Glomerular endothelial cell (primary cell): ENCODE measurements around the gene SLC25A53. TPM values are rescaled to one million over a fixed set of nuclear protein-coding genes. Genes with fewer than 3 reads are reported as not detected.
A peak's percentile ranks its signal among the peaks of the same experiment; 100 is the strongest.

ENCODE experiments used
- DNase-seq: peaks from one replicate; pipeline ENCODE4 v3.0.0-alpha.2; 2011; ENCODE audit warnings: low read depth, low spot score; ENCODE audit errors: extremely low read depth
- total RNA-seq: library from RNA; depleted of rRNA; stranded (reverse); fragments of >200 nt; gene quantifications from 2 replicates; pipeline ENCODE4 v1.2.3, GENCODE V29; 2015

Gene SLC25A53
- 6.0 and 7.3 TPM in 2 replicates for total RNA-seq

GRCh38 chrX:104156630-104157529 is at the start of gene SLC25A53:
SLC25A53 (minus strand) TSS chrX:104157009; CDS start chrX:104105257, 51,752 bp downstream.
- peak; percentile 29 for DNase-seq

GRCh38 chrX:104205548-104205947 is 48.7 kb upstream of the SLC25A53 start:
- DNase-seq = no peak

GRCh38 chrX:104195489-104196084 is 38.8 kb upstream of the SLC25A53 start:
- DNase-seq = no peak

DNA sequence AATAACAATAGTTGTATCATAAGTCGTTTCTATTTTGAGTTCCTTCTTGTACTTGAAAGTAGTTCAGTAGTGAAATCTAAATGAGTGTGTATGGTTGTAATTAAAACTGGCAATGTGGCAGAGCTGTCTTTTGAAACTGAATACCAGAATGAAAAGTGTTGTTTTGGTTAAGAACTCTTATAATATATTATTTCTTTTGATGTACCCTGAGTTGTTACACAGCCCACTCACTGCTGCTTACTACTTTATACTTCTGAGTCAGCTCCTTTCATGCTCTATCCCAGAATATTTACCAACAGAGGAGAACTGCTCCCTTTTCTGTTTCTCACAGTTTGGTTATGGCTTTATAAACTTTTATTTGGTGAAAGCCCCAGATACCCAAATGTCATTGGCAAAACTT is 38.2 kb upstream of the SLC25A53 start:
- no peak for DNase-seq

DNA sequence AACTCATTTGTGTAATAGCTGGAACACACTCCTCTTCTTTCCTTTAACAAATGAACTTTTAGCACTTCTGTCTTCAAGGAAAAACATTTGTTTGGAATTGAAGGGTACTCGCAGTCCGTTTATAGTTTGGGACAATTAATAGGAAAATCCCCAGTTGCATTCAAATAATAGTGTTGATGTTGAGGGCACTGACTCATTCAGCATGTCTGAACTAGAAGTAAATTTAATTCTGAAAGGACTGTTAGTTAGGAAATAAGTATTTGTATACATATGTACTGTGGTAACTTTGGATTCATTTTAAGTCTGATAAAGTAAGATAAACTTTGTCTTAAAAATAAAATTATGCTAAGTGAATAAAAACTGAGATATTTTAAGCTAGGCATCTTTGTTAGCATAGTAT is 36.7 kb upstream of the SLC25A53 start:
- no peak for DNase-seq

- DNase-seq = no peak
These were observed 33.0 kb upstream of the SLC25A53 start for GRCh38 chrX:104189837-104190236.

GRCh38 chrX:104187931-104188330 is 31.1 kb upstream of the SLC25A53 start:
- no peak for DNase-seq

- no peak for DNase-seq
These were observed 26.9 kb upstream of the SLC25A53 start for GRCh38 chrX:104183685-104184084.

GRCh38 chrX:104173841-104174240 is 17.0 kb upstream of the SLC25A53 start:
- DNase-seq = no peak

GRCh38 chrX:104172788-104173187 is 16.0 kb upstream of the SLC25A53 start:
- DNase-seq = no peak

- no peak for DNase-seq
These were observed 15.3 kb upstream of the SLC25A53 start for GRCh38 chrX:104172121-104172520.

- no peak for DNase-seq
These were observed 11.3 kb upstream of the SLC25A53 start for GRCh38 chrX:104168127-104168526.

GRCh38 chrX:104166735-104167436 is 10.1 kb upstream of the SLC25A53 start:
- DNase-seq = no peak

DNA sequence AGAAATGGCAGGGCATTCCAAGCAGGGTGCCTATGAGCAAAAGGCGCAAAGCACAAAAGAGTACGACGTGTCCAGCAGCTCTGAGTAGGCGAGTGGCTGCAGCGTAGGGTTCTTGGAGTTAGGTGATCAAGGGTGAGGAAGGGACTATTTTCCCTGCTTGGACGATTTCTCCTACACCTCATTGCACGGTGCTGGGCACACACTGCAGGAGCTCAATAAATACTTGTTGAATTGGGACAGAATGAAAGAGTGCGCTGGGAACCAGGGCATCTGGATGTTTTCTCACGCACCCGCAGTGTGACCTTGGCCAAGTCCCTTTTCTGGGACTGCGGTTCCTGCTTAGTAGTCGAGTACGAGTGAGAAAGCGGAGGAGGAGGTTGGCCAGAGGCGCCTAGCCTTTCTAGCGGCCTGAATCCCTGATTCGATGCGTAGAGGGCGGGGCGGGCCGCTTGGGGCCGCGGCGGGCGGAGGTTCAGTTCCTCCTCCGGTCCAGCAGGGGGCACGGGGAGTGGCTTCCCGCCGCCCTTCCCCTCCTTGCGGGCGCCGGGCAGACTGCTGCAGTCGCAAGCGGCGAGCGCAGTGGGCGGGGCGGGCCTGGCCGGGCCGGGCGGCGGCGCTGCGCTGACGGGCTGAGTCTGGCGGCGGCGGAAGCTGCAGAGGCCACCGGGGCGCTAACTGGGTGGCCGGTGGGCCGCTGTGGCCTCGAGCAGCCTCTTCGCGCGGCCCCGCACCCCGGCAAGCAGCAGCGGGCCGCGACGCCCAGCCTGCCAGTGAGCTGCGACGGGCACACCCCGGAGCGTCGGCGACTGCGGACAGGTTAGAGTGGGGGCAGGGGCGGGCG is 9.3 kb upstream of the SLC25A53 start, which contains the start of gene FAM199X:
Gene FAM199X, plus strand, starts transcription at position 560 of the 841 bp plus-strand sequence. CDS start 333 bp downstream, outside the sequence.
- DNase-seq = peak; percentile 44

DNA sequence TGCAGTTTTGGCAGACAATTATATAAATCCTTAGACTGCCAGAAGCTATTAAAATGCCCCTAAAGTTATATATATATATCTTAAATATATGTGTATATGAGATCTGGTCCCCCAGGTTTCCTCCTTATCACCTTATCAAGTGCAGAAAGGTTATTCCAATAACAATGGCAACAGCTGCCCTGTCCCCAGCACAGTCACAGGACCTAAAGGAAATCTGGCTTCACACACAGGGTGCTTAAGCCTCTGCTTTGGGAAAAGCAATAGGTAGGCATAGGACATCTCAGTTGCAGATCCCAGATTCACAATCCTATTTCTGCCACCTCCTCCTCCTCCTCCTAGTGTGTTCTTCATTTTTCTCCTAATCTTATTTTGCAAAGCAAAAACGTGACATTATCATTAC is 5.8 kb downstream of the SLC25A53 start:
- no peak for DNase-seq

DNA sequence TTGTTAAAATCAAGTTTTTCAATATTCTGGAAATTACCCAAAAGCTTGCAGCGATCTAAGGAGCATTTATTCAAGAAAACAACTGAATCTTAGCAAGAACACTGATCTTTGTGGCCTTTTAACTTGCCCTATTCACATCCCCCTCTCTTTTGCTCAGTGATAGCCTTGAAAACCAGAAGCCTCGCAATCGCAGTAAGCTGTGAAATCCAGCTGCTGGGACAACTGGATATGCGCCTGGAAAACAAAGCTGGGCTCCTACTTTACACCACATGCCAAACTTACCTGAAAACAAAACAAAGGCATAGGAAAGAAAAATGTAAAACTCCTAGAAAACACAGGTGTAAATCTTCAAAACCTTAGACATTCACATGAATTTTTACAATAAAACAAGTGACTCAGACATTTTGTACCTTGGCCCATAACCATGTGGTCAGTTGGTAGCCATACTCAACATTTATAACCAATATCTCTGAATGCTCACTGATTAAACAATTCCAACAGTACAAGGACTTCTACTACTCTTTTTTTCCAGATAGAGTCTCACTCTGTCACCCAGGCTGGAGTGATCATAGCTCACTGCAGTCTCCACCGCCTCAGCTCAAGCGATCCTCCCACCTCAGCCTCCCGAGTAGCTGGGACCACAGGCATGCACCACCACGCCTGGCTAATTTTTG is 15.6 kb downstream of the SLC25A53 start:
- DNase-seq = no peak

DNA sequence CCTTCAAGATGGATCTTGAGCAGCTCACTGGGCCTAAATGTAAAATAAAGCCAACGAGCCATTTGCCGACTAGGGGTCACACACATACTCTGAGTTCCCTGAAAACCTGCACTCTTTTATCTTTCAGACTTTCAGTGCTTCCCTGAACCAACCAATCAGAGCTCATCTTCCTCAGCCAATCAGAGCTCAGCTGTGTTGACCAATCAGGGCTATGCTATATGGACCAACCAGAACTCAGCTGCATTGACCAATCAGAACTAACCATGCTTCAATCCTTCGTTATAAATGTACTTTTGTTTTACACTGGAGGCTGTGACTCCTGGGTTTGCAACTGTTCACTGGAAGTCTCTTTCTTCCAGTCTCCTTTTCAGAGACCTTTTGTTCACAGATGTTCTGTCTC is 19.3 kb downstream of the SLC25A53 start:
- no peak for DNase-seq

- DNase-seq = peak; percentile 90
These were observed 20.4 kb downstream of the SLC25A53 start for GRCh38 chrX:104136241-104137019.

DNA sequence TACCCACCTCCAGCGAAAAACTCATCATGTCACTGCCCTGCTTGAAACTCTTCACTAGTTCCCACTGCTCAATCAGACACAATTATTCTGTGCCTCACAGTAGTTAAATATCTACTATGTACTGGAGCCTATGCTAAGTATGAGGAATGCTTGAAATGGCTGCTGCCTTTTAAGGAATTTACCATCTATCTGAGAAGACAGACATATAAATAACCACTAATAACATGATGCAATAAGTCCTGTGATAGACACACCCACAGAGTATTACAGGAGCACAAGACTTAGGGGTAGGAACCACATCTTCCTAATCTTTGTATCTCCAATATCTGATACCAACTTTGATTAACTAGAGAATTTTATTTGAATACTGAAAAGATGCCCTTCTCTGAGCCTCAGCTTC is 21.1 kb downstream of the SLC25A53 start:
- no peak for DNase-seq
